ENCODE measurements around the gene SPINK2. TPM values are rescaled to one million over a fixed set of nuclear protein-coding genes. Genes with fewer than 3 reads are reported as not detected.

The SPINK2 gene
- total and polyA plus RNA-seq, 11 donors = not detected

GRCh38 chr4:56773346-56773745, 48.2 kb downstream of the SPINK2 start:
- Histone ChIP-seq H3K9me3 (no peaks in the 10 kb centered on the region), H3K36me3 (no peaks in the 10 kb centered on the region), H3K27me3 (no peaks in the 10 kb centered on the region), H3K4me1 (no peaks in the 10 kb centered on the region), H3K27ac (no peak overlapping the region), H3K4me3 (no peak overlapping the region)
- TF ChIP-seq CTCF (IDR thresholded peaks at IDR 0.05) = no peak
- no peak for TF ChIP-seq POLR2A (IDR thresholded peaks at IDR 0.05)
- DNase-seq (no peak), ATAC-seq (no peak)
- WGBS, 4 donors = 100% methylated on average over 1 of the region's 1 CpG
- intact Hi-C loops (cut with DNase I) = no loop called here

GRCh38 chr4:56772134-56772533, 49.4 kb downstream of the SPINK2 start:
- no peaks in the 10 kb centered on the region for H3K4me1 ChIP-seq
- H3K27me3 ChIP-seq = no peaks in the 10 kb centered on the region
- no peak overlapping the region for H3K4me3 ChIP-seq
- DNase-seq = no peak
- no peak overlapping the region for H3K27ac ChIP-seq
- no peak for ATAC-seq
- intact Hi-C loops (cut with DNase I) = no loop called here
- TF ChIP-seq CTCF (IDR thresholded peaks at IDR 0.05) = no peak
- no peak for TF ChIP-seq POLR2A (IDR thresholded peaks at IDR 0.05)
- no peaks in the 10 kb centered on the region for H3K36me3 ChIP-seq
- WGBS, 4 donors = 84 to 86% (median 85%) methylated on average over 2 of the region's 2 CpGs
- no peaks in the 10 kb centered on the region for H3K9me3 ChIP-seq

- no peaks in the 10 kb centered on the region for H3K4me1 ChIP-seq
- H3K27me3 ChIP-seq = no peaks in the 10 kb centered on the region
- no peaks in the 10 kb centered on the region for H3K36me3 ChIP-seq
- no peaks in the 10 kb centered on the region for H3K9me3 ChIP-seq
- H3K27ac ChIP-seq = no peak overlapping the region
- intact Hi-C loops (cut with DNase I) = no loop called here
- DNase-seq = no peak
- 53 to 63% (median 56%) methylated on average over 4 of the region's 4 CpGs for WGBS, 4 donors
- ATAC-seq = no peak
- H3K4me3 ChIP-seq = no peak overlapping the region
- TF ChIP-seq POLR2A (IDR thresholded peaks at IDR 0.05) (no peak), CTCF (IDR thresholded peaks at IDR 0.05) (no peak)
Observed at GRCh38 chr4:56768763-56769162, 52.7 kb downstream of the SPINK2 start.

GRCh38 chr4:56768316-56768715, 53.2 kb downstream of the SPINK2 start:
- intact Hi-C loops (cut with DNase I) = no loop called here
- TF ChIP-seq CTCF (IDR thresholded peaks at IDR 0.05) (no peak), POLR2A (IDR thresholded peaks at IDR 0.05) (no peak)
- Histone ChIP-seq H3K36me3 (no peaks in the 10 kb centered on the region), H3K4me3 (no peak overlapping the region), H3K27me3 (no peaks in the 10 kb centered on the region), H3K4me1 (no peaks in the 10 kb centered on the region), H3K9me3 (no peaks in the 10 kb centered on the region), H3K27ac (no peak overlapping the region)
- ATAC-seq = no peak
- 48 to 55% (median 52%) methylated on average over 3 of the region's 3 CpGs for WGBS, 4 donors
- no peak for DNase-seq

Data from heart left ventricle (tissue), 16 donors.